ENCODE measurements around the gene IL17D.

The IL17D gene

DNA sequence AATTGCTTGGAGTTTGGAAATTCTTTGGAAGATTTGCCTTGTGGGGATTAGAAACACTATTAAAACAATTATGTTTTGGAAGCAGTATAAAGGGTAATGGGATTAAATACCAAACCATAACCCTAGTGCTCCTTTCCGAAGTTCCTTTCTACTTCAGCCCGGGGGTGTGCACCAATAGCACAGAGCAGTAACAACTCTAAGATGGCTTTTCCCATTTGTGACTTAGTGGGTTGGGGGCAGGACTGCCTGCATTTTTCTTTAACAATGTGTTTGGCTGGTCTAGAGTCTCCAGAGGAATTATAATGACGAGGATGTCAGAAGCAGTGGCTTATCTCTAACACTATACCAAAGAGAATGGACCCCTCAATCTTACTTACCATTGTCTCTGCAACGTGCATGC is 11.9 kb upstream of the IL17D start:
- DNase-seq (ENCODE audit: low read depth), result no peak

DNA sequence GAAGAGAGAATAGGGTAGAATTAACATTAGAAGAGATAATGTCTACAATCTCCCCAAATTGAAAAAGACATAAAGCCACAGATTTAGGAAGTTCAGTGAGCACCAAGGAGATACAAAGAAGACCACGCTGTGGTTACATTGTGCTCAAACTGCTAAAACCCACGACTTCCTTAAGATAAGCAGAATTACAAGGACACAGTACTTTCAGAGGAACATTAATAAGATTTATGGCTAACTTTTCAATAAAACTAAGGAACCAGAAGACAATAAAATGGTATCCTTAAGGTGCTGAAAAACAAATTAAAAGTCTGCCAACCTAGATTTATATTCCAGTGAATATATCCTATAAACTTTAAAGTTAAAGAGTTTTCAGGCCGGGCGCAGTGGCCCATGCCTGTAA is 7.4 kb upstream of the IL17D start:
- no peak for DNase-seq (ENCODE audit: low read depth)

DNA sequence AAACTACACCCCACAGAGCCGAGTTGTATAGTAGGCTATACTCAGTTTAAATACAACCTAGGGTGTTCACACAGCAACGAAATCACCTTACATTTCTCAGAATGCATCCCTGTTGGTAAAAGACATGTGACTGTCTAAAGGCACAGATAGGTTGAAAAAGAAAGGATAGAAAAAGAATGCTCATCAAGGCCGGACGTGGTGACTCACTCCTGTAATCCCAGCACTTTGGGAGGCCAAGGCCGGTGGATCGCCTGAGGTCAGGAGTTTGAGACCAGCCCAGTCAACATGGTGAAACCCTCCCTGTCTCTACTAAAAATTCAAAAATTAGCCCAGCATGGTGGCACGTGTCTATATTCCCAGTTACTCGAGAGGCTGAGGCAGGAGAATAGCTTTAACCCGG is 3.8 kb upstream of the IL17D start:
- DNase-seq (ENCODE audit: low read depth), result no peak

DNA sequence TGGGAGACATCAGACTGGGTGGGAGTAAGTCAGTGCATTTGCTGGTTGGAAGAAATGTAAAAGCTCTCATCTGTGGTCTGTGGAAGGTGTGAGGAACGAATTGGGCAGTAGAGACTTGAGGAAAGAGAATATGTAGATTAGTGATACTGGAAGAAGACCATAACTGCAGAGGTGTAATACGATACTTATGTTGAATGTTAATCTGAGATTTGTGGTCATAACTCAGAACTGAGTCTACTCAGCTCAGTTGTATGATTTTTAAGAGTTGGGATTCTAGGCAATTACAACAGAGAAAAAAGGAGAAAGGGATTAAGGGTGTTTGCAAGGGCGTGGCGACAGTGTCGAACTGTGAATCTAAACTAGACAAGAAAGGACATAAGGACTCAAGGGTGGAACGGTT is 3.2 kb upstream of the IL17D start:
- DNase-seq (ENCODE audit: low read depth), result no peak

DNA sequence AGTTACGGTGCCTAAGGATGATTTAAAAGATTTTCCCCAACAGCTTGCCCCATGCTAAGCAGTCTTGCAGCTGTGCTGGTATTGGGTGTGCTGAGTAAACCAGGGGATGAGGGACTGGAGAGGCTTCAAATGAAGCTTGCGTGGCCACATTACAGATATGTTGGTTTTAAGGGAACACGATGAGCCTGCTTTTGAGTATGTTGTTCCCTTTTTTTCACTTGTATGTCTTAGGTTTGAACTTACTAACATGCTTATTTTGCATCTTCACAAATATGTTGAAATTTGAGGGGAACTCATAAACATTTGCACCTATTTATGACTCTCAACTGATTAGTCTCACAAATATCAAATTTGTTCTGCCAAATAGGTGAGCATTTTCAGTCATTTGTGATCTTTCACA is 2.0 kb upstream of the IL17D start:
- DNase-seq (ENCODE audit: low read depth), result no peak

DNA sequence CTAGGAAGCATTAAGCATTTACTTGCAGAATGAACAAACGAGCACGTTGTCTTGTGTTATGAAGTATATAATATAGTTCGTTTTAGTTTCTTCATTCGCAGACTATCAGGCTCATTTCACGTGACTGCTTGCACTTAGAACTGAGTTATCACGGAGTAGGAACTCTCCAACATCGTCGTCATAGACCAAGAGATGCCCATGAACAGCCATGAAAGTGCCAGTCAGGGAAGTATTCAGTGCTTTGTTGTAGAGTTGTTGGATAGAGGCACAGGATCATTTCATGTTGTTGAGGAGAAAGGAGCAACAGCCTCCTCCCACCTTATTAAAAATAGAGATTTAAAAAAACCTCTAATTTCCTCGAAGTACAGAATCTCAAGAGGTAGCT is 977 bp upstream of the IL17D start:
- DNase-seq (ENCODE audit: low read depth), result peak; percentile 12

DNA sequence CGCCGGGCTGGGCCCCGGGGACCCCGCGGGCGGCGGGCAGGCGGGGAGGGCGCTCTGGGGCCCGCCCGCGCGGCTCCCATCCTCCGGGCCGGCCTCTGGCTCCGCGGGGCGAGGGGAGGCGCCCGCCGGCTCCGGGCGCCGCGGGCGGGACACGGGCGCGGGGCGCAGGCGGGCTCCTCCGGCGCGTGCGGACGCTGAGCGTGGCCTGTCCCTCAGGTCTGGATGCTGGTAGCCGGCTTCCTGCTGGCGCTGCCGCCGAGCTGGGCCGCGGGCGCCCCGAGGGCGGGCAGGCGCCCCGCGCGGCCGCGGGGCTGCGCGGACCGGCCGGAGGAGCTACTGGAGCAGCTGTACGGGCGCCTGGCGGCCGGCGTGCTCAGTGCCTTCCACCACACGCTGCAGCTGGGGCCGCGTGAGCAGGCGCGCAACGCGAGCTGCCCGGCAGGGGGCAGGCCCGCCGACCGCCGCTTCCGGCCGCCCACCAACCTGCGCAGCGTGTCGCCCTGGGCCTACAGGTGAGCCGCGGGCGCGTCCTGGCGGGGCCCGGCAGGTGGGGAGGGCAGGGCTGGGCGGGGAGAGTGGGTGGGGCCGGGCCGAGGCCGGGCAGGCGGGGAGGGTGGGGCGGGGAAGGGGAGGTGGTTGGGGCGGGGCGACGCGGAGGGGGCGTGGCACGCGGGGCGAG is 420 bp downstream of the IL17D start:
- DNase-seq (ENCODE audit: low read depth), result peak; percentile 82

DNA sequence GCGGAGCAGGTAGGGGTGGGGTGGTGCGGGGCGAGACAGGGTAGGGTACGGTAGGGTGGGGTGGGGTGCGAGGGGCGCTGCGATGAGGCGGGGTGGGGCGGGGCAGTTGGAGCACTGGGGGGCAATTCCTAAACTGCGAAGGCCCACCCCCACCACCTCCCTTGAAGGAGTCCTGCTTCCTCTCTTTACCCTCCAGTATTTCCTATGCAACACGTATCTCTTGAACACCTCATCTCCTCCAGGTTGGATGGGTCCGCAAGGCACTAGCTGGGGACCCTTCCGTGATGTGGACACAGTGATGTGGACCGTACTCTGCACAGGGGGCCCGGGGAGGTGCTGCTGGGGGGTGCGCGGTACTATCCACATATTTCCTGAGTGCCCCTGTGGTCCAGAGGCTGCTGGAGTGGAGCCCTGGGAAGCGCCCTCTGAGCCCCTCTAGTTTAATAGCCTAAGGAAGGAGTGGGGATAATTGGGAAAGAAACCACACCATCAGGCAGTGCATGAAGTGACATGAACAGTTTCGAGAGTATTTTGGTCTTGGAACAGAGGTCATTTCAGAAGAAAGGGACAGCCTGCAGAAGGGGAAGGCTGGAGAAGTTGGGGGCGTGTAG is 1.1 kb downstream of the IL17D start:
- DNase-seq (ENCODE audit: low read depth), result no peak

DNA sequence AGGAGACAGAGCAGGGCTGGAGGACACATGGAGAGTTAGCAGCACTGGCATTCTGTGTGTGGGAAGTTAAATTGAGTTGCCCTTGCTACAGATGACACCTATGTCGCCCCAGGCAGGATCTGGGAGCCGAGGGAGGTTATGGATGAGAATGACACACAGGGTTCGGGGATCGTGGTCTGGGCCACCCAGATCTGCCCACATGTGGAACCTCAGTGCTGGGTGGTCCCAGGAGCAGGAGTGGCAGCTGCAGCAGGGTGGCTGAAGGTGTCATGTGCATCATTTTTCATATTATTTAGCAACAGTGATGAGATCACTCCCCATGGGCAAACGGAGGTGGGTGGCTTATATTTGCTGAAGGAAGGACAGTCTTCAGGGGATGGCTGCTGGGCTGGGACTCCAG is 3.2 kb downstream of the IL17D start:
- DNase-seq (ENCODE audit: low read depth), result no peak

DNA sequence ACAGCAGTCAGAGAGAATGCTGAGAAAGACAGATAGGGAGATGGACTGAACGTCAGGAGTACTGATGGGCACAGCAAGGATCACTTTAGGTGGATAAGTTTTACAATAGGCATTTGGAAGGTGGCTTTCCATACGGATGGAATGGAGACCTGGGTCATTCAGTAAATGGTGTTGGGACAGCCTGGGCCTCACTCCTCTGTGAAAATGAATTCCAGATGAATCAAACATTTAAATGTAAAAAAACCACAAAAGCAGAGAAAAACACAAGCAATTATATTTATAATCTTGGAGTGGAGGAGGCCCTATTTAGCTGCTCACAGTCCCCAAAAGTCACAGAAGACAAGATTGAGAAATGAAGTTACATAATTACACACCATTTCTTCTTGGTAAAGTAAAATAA is 4.7 kb downstream of the IL17D start:
- DNase-seq (ENCODE audit: low read depth), result peak; percentile 47

DNA sequence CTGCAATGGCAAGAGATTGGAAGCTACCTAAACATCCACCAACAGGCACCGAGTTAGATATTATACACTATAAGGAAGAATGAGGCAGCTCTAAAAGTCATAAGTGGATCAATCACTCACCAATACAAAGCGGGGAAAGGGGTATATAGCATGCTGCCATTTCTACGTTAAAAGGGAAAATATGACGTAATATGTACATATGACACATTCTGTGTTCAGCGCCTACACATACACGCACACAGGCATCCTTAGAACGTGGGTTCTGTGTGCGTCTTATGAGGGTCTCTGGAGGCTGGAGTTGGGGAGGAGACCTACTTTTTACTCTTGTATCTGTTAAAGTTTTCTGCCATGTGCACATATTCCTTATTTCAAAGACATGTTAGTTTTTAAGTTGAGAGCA is 5.9 kb downstream of the IL17D start:
- no peak for DNase-seq (ENCODE audit: low read depth)

DNA sequence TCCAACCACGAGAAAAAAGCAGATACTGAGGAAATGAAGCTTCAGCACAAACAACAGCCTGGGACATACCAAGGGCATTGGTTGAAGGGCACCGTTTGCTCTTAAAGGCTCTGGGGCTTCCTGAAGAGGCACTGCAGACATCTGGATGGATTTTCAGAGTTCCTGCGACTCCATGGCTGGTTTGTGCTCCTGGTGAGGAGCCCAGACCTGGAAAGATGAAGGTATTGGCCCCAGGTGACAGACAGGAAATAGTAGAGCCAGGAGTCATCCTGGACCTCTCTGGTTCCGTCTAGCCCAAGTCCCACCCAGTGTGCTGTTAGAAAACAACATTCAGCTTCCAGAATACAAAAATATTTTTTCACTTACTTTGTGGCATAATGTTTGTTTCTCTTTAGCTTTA is 6.3 kb downstream of the IL17D start:
- DNase-seq (ENCODE audit: low read depth), result no peak

DNA sequence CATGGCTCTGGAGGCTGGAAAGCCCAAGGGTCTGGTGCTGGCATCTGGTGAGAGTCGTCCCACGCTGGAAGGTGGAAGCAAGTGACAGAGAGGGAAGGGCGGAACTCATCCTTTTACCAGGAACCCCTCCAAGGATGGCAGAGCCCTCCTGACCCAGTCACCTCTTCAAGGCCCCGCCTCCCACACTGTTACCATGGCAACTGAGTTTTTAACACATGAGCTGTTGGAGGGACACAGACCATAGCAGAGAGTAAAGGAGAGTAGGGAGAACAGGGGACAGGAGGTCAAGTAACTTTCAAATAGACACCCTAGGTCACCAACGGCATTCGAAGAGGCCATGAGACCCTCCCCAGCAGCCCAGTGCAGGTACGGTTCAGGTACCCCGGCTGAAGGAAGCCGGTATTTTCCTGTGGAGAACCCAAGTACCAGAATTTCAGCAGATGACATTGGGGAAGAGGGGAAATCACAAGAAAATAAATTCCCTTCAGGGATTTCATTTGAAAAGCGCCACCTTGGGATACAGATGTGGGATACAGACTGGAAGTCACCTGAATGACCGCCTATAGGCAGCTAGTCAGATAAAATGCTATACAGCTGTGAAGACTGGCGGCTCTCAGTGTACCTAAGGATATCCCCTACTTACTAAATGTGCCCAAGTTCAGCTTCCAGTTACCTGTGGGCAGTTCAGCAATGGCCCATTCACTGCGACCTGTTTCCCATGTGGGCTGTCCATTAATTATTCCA is 8.0 kb downstream of the IL17D start:
- peak; percentile 34 for DNase-seq (ENCODE audit: low read depth)

DNA sequence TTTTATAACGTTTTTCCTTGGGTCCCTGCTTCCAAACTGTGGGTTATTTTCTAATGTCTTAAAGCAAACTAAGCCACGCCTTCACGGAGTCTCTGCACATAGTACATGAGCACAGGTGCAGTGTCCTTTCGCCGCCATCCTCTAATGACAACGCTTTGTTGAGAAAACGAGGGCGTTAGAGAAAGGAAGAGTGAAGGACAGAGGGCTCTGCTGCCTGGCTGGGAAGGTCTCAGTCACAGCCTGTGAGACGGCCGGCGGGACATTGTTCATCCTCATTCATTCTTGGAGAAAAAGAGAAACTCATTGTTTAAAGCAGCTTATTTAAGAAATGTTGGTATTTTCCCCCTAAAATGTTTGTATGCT is 9.5 kb downstream of the IL17D start:
- DNase-seq (ENCODE audit: low read depth), result no peak

DNA sequence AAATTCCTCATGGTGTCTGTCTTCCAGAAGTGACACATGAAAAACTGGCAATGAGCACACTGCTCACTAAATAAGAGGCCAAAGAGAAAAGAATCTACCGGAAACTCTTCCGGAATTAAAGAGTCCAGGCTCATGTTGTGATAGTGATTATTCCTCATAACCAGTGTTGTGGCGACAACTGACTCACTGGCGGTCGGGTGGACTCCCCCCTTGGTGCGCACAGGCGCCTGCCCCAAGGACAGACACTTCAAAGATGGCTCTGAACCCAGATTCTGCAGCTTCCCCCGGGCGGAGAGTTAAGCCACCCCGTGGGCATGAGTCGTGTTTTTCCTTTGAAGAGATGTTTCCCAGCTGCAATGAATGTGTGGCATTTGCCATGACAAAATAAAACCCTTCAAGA is 10.3 kb downstream of the IL17D start:
- DNase-seq (ENCODE audit: low read depth), result peak; percentile 85

DNA sequence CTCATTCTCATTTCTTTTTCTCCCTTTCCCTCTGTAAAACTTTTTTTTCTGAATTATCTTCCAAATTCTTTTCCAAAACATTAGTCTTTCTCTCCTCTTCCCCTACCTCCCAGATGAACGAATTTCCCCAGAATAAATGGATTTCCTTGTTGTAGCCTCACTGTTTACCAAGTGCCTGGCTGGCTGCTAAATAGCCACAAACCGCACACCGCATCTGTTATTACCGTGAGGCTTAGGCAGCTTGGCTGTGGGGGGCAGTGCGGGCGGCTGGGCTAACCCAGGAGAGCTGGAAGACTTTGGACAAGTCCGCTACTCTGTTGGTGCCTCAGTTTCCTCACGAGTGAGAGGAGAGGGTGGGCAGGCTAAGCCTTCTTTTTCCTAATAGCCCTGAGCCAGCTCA is 10.7 kb downstream of the IL17D start:
- DNase-seq (ENCODE audit: low read depth), result peak; percentile 51

DNA sequence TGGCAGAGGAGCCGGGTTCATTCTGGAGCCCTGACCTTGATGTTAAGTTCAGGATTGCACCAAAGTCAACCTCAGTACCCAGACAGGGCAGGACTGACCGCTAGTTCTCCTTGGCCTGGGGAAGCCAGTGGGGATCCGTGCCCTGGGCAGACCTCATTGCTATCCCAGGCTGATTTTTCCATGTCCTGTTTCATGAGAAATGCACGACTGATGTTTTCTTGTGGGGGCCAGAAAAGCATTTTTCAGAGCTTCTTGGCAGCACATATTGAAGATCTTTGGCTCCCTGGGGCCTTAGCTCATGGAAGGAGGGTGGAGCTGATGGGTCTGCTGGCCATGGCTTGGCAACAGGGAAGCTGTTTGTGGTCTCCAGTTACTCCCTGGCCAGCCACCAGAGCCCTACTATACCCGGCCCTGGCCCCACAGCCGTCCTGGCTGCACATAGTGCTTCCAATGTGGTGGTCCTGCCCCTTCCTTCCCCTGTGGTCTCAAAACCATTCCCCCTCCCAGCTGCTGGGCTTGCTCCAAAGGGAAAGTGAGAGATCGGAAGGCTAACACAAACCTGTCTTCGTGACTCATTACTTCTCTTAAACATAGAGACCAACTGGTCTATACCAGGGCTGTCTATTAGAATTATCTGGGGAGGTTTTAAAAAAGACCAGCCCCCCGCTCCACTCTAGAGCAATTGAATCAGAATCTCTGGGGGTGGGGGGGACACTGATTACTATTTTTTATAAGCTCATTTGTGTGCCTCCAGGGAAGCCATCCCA is 11.2 kb downstream of the IL17D start:
- peak; percentile 68 for DNase-seq (ENCODE audit: low read depth)

DNA sequence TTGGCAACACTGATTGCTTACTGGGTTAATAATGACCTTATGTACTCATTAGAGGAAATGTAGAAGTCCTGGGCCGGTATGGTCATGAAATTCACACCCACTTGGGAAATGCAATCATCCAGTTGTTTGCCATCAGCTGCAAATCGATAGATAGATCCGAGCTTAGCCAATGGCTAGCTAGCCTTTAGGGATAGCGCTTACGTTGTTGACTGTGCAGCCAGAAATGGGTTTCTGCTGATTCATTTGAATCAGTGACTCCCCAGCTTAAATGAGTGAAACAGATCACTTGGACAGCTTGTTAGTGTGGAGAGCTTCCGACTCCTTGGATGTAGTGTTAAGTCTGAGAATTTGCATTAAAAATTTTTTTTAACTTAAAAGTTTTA is 11.8 kb downstream of the IL17D start:
- DNase-seq (ENCODE audit: low read depth), result no peak

DNA sequence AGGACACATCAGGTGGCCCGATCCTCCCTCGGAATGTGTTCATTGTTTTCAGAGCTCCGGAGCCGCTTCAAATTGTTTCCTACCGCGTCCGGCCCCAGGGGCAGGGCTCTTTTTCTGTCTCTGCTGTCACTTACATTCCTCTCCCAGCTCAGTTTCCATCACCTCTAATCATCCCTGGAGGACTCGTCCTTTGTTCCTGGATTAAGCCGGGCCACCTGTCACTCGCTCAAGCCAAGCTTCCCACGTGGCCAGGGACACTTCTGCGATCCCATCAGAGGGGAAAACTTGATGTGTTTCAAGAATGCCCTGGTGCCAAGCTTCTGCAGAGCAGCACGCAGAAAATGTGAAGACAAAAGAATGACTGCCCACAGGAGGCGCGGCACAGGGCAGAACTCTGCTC is 13.5 kb downstream of the IL17D start:
- no peak for DNase-seq (ENCODE audit: low read depth)

DNA sequence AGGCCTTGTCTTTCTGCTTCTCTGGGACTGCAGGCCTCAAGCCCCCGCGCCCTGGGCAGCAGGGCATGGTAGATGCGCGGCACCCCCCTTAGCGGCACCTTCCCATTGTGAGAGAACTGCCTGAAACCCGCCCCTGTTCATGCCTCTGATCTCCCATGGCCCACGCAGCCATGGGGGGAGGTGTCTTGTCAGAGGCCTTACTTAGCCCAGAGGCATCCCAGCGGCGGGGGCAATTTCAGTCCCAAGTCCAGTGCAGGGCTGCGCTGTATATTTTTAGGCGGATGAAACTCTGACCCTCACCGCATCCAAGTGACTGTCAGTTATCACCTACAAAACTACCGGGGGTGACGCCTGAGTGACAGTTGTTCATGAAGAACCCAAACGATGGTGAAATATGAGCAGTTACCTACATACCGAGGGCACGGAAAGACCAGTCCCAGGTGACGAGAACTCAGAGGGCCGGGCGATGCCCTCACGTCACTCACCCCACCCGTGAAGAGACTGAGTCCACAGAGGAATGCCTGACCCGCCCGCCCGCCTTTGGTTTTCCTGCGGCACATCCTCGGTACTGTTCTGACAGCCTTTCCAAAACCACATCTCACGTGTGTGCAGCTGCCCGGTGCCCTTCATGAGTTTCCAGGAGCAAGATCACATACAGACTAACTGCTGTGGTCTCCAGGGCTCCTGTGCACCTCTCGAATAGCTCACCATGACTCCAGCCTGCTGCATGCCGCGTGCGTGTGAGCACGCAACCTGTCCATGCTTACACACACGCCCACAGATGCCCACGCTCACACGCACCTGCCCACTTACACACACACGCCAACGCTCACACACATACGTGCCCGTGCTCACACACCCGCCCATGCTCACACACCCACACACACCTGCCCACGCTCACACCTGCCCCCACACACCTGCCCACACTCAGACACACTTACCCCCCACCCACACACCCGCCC is 14.4 kb downstream of the IL17D start:
- no peak for DNase-seq (ENCODE audit: low read depth)

DNA sequence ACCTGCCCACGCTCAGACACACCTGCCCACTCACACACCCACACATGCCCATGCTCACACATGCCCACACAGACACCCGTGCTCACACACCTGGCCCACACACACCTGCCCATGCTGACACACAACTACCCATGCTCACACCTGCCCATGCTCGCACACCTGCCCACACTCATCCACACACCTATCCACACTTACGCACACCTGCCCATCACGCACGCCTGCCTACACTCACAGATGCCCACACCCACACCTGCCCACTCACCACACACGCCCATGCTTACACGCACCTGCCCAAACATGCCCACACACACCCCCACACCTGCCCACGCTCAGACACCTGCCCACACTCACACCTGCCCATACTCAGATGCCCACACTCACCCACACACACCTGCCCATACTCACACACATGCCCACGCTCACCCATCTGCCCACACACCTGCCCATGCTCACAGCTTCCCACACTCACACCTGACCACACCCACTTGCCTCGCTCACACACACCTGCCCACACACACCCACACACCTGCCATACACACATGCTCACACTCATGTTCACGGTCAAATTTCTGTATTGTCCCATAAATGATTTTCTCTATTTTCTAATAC is 15.6 kb downstream of the IL17D start:
- DNase-seq (ENCODE audit: low read depth), result no peak
